ENCODE results near the gene ITPRID2. TPM values are rescaled to one million over a fixed set of nuclear protein-coding genes. Genes with fewer than 3 reads are reported as not detected.

Gene ITPRID2
- polyA plus RNA-seq, 1 donor (not counting 4 experiments of a cell fraction or from before 2014, with no cell fraction given) = 146 TPM

GRCh38 chr2:181923121-181923520 is 31.6 kb downstream of the ITPRID2 start:
- Histone ChIP-seq H4K20me1 (ENCODE audit: control insufficient read depth, extremely low read depth, insufficient read depth, low read length) (peaks cover 3% of the 10 kb centered on the region), H3K4me3 (ENCODE audit: control insufficient read depth in 2 of 3, extremely low read depth in 1 of 3, insufficient read depth in 2 of 3, low read depth in 1 of 3, low read length in 3 of 3) (no peak overlapping the region), H3K4me2 (ENCODE audit: control insufficient read depth, extremely low read depth, insufficient read depth, low read depth, low read length) (no peak overlapping the region), H3K9me1 (ENCODE audit: control insufficient read depth, extremely low read depth, insufficient read depth, low read length) (no peaks in the 10 kb centered on the region), H3K36me3 (ENCODE audit: control insufficient read depth in 2 of 2, extremely low read depth in 1 of 2, insufficient read depth in 2 of 2, low read length in 2 of 2) (peaks cover 15 to 32% of the 10 kb centered on the region in 2 experiments), H3K27me3 (ENCODE audit: control insufficient read depth, extremely low read depth, insufficient read depth, low read length) (no peaks in the 10 kb centered on the region), H2AFZ (ENCODE audit: control insufficient read depth, low read length) (no peak overlapping the region), H3K9me3 (ENCODE audit: control insufficient read depth, low read depth, low read length) (no peaks in the 10 kb centered on the region), H3K79me2 (ENCODE audit: control insufficient read depth, insufficient read depth, low read length) (peaks cover 67% of the 10 kb centered on the region), H3K9ac (ENCODE audit: control insufficient read depth, extremely low read depth, insufficient read depth, low read length) (no peak overlapping the region), H3K4me1 (ENCODE audit: control insufficient read depth, extremely low read depth, insufficient read depth, low read length) (no peaks in the 10 kb centered on the region), H3K27ac (ENCODE audit: control insufficient read depth, insufficient read depth, low read length) (no peak overlapping the region)
- dilution Hi-C loops (cut with MboI; ENCODE audit: extremely low pct_ligation_motif_present, low sequenced_read_pairs) = no loop called here
- DNase-seq (ENCODE audit: low read depth, low spot score) = no peak
- no peak for FAIRE-seq
- TF ChIP-seq, protein P1, sequence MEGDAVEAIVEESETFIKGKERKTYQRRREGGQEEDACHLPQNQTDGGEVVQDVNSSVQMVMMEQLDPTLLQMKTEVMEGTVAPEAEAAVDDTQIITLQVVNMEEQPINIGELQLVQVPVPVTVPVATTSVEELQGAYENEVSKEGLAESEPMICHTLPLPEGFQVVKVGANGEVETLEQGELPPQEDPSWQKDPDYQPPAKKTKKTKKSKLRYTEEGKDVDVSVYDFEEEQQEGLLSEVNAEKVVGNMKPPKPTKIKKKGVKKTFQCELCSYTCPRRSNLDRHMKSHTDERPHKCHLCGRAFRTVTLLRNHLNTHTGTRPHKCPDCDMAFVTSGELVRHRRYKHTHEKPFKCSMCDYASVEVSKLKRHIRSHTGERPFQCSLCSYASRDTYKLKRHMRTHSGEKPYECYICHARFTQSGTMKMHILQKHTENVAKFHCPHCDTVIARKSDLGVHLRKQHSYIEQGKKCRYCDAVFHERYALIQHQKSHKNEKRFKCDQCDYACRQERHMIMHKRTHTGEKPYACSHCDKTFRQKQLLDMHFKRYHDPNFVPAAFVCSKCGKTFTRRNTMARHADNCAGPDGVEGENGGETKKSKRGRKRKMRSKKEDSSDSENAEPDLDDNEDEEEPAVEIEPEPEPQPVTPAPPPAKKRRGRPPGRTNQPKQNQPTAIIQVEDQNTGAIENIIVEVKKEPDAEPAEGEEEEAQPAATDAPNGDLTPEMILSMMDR (optimal IDR thresholded peaks at IDR 0.05 in 1 of 3, IDR thresholded peaks at IDR 0.05 in 1 of 3, conservative IDR thresholded peaks at IDR 0.05 in 1 of 3; ENCODE audit: extremely low read depth in 1 of 3, insufficient read depth in 2 of 3, low read length in 3 of 3) = no peak
- TF ChIP-seq EZH2 (IDR thresholded peaks at IDR 0.05; ENCODE audit: low read length) = no peak

DNA sequence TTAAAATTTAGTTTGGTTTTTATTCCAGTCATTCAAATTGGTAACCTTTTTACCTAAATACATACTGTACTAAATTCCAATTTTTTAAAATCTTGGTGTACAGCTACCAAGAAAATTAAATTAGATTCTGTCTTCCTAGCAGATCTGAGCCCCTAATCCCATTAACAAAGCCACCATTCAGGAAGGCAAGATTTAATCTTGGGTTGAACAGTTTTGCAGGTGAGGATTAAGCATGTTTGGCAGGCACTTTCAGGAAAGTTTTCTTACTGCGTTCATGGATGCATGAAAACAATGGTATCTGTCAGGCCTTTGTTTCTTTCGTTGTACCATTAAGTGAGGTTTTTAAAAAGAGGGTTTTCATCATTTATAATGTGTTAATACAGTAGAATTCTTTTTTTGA is 32.8 kb downstream of the ITPRID2 start:
- no peak overlapping the region for H2AFZ ChIP-seq (ENCODE audit: control insufficient read depth, low read length)
- no peaks in the 10 kb centered on the region for H3K4me1 ChIP-seq (ENCODE audit: control insufficient read depth, extremely low read depth, insufficient read depth, low read length)
- no peak overlapping the region for H3K4me2 ChIP-seq (ENCODE audit: control insufficient read depth, extremely low read depth, insufficient read depth, low read depth, low read length)
- H3K79me2 ChIP-seq (ENCODE audit: control insufficient read depth, insufficient read depth, low read length) = peaks cover 61% of the 10 kb centered on the region
- H3K9me1 ChIP-seq (ENCODE audit: control insufficient read depth, extremely low read depth, insufficient read depth, low read length) = no peaks in the 10 kb centered on the region
- peaks cover 3% of the 10 kb centered on the region for H4K20me1 ChIP-seq (ENCODE audit: control insufficient read depth, extremely low read depth, insufficient read depth, low read length)
- no peak overlapping the region for H3K27ac ChIP-seq (ENCODE audit: control insufficient read depth, insufficient read depth, low read length)
- peaks cover 12 to 26% of the 10 kb centered on the region in 2 experiments for H3K36me3 ChIP-seq (ENCODE audit: control insufficient read depth in 2 of 2, extremely low read depth in 1 of 2, insufficient read depth in 2 of 2, low read length in 2 of 2)
- H3K9me3 ChIP-seq (ENCODE audit: control insufficient read depth, low read depth, low read length) = no peaks in the 10 kb centered on the region
- no peak overlapping the region for H3K9ac ChIP-seq (ENCODE audit: control insufficient read depth, extremely low read depth, insufficient read depth, low read length)
- no peaks in the 10 kb centered on the region for H3K27me3 ChIP-seq (ENCODE audit: control insufficient read depth, extremely low read depth, insufficient read depth, low read length)
- dilution Hi-C loops (cut with MboI; ENCODE audit: extremely low pct_ligation_motif_present, low sequenced_read_pairs) = no loop called here
- DNase-seq (ENCODE audit: low read depth, low spot score) (no peak), FAIRE-seq (no peak)
- no peak overlapping the region for H3K4me3 ChIP-seq (ENCODE audit: control insufficient read depth in 2 of 3, extremely low read depth in 1 of 3, insufficient read depth in 2 of 3, low read depth in 1 of 3, low read length in 3 of 3)
- no peak for TF ChIP-seq EZH2 (IDR thresholded peaks at IDR 0.05; ENCODE audit: low read length)
- TF ChIP-seq, protein P1 (optimal IDR thresholded peaks at IDR 0.05 in 1 of 3, IDR thresholded peaks at IDR 0.05 in 1 of 3, conservative IDR thresholded peaks at IDR 0.05 in 1 of 3; ENCODE audit: extremely low read depth in 1 of 3, insufficient read depth in 2 of 3, low read length in 3 of 3) = no peak

Measured in keratinocyte (primary cell).